Progenitor cell of endocrine pancreas (in vitro differentiated cells): ENCODE data around the gene PPP6R3. TPM values are rescaled to one million over a fixed set of nuclear protein-coding genes. Genes with fewer than 3 reads are reported as not detected.

Source experiments
- DNase-seq: peaks from one replicate; pipeline ENCODE4 v3.0.0; 2021; ENCODE audit warnings: low spot score; ENCODE audit not compliant: unreplicated experiment
- H3K27ac Mint-ChIP-seq: 2 replicates; pipeline ENCODE4 v1.8.0; 2021; ENCODE audit warnings: mild to moderate bottlenecking, moderate library complexity, mixed read lengths
- H3K27me3 Mint-ChIP-seq: 2 replicates; pipeline ENCODE4 v1.8.0; 2021; ENCODE audit warnings: mixed read lengths
- H3K36me3 Mint-ChIP-seq: 2 replicates; pipeline ENCODE4 v1.8.0; 2022; ENCODE audit warnings: mixed read lengths; ENCODE audit not compliant: insufficient read depth
- H3K4me1 Mint-ChIP-seq: 2 replicates; pipeline ENCODE4 v1.8.0; 2021; ENCODE audit warnings: low read depth, mixed read lengths
- H3K4me3 Mint-ChIP-seq: 2 replicates; pipeline ENCODE4 v1.8.0; 2021; ENCODE audit warnings: low read depth, mild to moderate bottlenecking, moderate library complexity, mixed read lengths
- H3K9me3 Mint-ChIP-seq: 2 replicates; pipeline ENCODE4 v1.8.0; 2021; ENCODE audit warnings: low read depth, mixed read lengths
- total RNA-seq: library from RNA; stranded (reverse); gene quantifications from 2 replicates; pipeline ENCODE4 v1.2.1, GENCODE V29; 2021
- TF ChIP-seq, protein P1 (sequence below): fragments of 200-600 bp; sonication (generic); IDR thresholded peaks from one replicate; pipeline ENCODE4 v1.5.0; 2021; ENCODE audit warnings: antibody characterized with exemption, mild to moderate bottlenecking; ENCODE audit not compliant: unreplicated experiment

The PPP6R3 gene
- total RNA-seq, 1 donor from 2014 or later: 124 TPM

DNA sequence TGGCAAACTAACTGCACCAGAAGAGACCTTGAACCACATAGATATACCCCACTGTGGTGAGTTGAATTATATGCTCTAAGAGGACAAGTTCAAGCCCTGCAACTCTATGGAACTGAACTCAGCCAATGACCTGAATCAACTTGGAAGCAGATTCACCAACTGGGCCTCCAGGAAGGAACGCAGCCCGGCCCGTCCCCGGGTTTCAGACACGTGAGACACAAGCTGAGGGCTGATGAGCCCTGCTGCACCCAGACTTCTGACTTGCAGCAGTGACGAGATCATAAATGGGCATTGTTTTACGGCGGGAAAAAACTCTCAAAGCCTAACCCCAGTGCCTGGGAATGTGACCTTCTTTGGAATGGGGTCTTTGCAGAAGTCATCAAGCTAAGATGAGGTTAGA lies 195.3 kb downstream of the PPP6R3 start:
- no peak for DNase-seq
- Mint-ChIP-seq H3K4me1 (peaks cover 1% of the 10 kb centered on the region), H3K9me3 (no peaks in the 10 kb centered on the region), H3K4me3 (no peak overlapping the region), H3K27ac (no peak overlapping the region), H3K27me3 (peaks cover 4% of the 10 kb centered on the region), H3K36me3 (no peaks in the 10 kb centered on the region)
- TF ChIP-seq, protein P1, sequence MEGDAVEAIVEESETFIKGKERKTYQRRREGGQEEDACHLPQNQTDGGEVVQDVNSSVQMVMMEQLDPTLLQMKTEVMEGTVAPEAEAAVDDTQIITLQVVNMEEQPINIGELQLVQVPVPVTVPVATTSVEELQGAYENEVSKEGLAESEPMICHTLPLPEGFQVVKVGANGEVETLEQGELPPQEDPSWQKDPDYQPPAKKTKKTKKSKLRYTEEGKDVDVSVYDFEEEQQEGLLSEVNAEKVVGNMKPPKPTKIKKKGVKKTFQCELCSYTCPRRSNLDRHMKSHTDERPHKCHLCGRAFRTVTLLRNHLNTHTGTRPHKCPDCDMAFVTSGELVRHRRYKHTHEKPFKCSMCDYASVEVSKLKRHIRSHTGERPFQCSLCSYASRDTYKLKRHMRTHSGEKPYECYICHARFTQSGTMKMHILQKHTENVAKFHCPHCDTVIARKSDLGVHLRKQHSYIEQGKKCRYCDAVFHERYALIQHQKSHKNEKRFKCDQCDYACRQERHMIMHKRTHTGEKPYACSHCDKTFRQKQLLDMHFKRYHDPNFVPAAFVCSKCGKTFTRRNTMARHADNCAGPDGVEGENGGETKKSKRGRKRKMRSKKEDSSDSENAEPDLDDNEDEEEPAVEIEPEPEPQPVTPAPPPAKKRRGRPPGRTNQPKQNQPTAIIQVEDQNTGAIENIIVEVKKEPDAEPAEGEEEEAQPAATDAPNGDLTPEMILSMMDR: no peak

DNA sequence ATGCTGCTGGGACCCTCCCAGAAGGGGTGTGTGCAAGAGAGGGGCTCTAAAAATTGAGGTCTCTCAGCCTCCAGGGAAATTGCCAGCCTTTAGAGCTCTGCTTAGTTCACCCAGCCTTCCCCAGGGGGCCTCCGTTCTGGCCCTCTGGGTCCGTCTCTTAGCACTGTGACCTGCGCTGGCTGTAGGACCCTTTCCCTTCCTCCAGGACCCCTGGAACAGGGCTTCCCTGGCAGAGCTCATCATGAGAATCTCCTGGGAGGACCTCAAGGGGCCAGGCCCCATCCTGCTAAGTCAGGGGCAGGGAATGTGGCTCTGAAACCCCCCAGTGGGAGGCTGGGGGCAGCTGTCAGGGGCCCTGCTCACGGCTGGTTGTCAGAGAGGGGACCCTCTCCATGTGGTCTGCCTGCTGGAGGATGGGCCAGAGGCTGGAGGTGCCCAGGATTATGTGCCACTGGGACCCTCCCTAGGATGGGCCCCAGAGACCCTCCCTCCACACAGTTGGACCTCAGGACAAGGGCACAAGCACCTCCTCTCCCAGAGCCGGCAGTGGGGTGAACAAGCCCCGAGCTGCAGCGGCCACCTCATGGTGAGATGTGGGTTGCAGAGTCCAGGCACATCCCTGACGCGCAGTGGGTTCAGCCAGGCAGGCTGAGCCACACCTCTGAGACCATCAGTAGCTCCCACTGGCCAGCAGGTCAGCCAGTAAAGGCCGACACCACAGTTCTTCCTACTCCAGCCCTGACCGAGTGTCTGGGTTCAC lies 196.6 kb downstream of the PPP6R3 start:
- H3K9me3 Mint-ChIP-seq: no peaks in the 10 kb centered on the region
- peaks cover 1% of the 10 kb centered on the region for H3K4me1 Mint-ChIP-seq
- H3K4me3 Mint-ChIP-seq: no peak overlapping the region
- TF ChIP-seq, protein P1: no peak
- no peak for DNase-seq
- H3K27ac Mint-ChIP-seq: no peak overlapping the region
- H3K27me3 Mint-ChIP-seq: peaks cover 4% of the 10 kb centered on the region
- no peaks in the 10 kb centered on the region for H3K36me3 Mint-ChIP-seq

- H3K4me3 Mint-ChIP-seq: no peak overlapping the region
- peaks cover 4% of the 10 kb centered on the region for H3K27me3 Mint-ChIP-seq
- H3K9me3 Mint-ChIP-seq: no peaks in the 10 kb centered on the region
- no peak overlapping the region for H3K27ac Mint-ChIP-seq
- no peaks in the 10 kb centered on the region for H3K36me3 Mint-ChIP-seq
- peaks cover 1% of the 10 kb centered on the region for H3K4me1 Mint-ChIP-seq
- no peak for DNase-seq
- TF ChIP-seq, protein P1: no peak
Observed at GRCh38 chr11:68658097-68658496, 197.5 kb downstream of the PPP6R3 start.

DNA sequence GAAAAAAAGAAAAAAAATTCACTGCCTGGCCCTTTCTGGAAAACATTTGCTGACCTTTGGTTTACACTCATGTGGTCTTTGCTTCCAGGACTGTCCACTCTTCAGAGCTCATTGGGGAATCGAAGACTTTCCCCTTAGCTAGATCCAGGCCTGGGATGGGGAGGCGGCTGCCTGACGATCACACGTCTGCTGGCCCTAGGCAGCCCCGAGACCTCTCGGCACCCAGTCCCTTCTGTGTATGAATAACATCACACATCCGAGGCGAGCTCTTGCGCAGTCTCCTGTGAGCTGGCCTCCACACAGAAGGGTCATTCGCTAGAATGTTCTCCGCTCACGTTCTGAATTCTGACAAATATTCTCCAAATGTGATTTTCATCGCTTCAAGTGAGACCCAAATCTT lies 198.1 kb downstream of the PPP6R3 start:
- H3K4me1 Mint-ChIP-seq: peaks cover 1% of the 10 kb centered on the region
- no peak for DNase-seq
- TF ChIP-seq, protein P1: no peak
- H3K27me3 Mint-ChIP-seq: peaks cover 4% of the 10 kb centered on the region
- no peaks in the 10 kb centered on the region for H3K9me3 Mint-ChIP-seq
- no peaks in the 10 kb centered on the region for H3K36me3 Mint-ChIP-seq
- no peak overlapping the region for H3K4me3 Mint-ChIP-seq
- no peak overlapping the region for H3K27ac Mint-ChIP-seq

DNA sequence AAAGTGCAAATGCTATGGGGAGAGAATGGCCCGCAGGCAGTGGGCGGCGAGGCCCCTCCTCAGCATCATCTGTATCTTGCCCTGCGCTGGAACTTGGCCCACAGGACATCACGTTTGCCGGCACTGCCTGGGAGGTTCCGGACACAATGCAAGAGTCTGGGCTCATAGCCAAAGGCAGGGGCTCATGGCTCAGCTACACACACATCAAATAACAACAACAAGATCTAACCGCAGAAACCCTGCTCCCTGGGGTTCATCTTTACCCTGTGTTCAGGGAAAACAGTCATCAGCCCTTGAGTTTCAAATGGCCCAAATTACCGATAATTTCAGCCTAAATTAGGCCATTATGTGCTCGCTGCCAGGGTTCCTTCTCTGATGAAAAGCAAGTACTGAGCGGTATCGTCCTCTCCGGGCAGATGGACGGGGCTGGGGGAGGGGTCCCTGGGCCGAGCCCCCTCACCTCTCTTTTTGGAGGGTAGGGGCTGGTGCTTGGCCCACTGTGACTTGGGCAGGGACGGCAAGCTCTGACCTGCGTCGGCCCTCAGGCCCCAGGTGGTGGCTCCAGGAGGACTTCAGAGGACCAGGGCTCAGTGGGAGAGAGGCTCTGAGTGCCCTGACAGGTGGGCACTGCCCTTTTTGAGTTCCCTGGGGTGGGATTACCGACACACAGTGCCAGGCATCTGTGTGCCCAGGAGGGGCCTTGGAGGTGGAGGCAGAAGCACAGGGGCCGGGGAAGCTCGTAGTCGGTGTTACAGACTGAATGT lies 198.8 kb downstream of the PPP6R3 start:
- Mint-ChIP-seq H3K27me3 (peaks cover 4% of the 10 kb centered on the region), H3K4me1 (peaks cover 1% of the 10 kb centered on the region), H3K36me3 (no peaks in the 10 kb centered on the region), H3K9me3 (no peaks in the 10 kb centered on the region), H3K4me3 (no peak overlapping the region), H3K27ac (no peak overlapping the region)
- DNase-seq: no peak
- TF ChIP-seq, protein P1: no peak
